ENCODE data around the gene SLAMF6.
"Not testable (repeated sequence)": the region's sequence is repeated elsewhere in the genome, so short reads cannot be mapped to it uniquely, and the experiment has no call there.

SLAMF6 gene

DNA sequence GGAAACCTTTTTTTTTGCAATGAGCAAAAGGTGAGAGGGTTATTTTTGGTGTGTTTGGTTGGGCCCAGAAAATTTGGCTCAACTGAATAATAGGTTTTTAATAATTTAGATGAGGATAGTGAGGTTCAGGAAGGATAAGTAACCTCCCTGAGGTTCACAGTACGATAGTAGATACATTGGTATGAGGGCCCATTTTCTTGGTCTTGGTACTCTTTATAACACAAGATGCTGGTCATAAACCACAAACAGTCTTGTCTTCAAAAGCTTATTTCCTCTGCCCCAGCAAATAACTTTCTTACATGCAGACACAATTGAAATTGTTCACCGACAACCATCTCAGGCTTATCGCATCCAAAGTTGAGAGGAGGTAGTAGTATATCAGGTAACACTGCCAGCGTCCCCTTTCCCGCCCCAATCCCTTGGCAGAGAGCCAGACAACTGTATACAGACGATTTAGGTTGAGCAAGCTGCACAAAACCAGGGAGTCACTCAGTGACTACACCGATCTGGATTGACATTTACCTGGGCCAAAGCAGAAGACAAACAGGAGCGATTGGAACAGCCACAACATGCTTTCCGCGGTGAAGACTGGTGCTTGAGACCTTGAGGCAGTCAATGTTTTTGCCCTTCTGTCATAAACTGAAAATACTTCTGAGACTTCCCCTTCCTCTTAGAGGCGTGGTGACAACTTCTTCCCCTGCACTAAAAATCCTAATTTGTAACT lies at the start of gene SLAMF6:
Gene SLAMF6, minus strand, starts transcription at position 634 of the 724 bp plus-strand sequence. Its CDS starts 63 bp downstream, at position 571.
- DNase-seq (ENCODE audit: low spot score), result no peak

DNA sequence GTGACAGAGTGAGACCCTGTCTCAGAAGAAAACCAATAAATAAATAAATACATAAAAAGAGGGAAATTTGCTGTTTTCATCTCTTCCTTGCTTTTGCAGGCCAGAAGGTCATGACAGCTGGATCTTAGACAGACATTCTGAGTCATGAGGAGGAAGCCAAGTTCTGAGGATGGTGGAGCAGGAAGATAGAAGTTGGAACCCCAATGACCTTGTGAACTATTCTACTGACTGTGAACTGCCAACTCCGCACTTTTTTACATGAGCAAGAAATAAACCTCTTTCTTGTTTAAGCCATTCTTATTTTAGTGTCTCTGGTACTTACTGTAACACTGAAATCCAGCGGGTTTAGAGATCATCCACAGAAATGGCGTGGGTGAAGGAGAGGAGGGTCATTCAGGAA lies 47.8 kb upstream of the SLAMF6 start:
- DNase-seq (ENCODE audit: low spot score), result no peak

DNA sequence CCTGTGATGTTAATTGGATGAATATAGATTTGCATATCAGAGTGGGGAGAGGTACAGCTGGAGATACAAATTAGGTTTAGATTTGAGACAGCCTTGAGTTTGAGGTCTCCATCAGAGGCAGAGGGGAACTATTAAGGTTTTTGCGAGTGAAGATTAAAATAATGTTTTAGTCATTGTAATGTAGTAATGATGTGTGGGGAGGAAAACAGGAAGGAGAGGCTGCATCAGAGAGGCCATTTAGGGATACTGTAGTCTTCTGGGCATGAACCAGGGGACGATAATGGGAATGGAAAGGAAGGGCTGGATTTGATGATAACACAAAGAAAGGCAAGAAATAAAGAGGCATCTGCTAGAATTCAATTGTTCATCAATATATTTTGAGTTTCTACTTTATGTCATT lies 46.8 kb upstream of the SLAMF6 start:
- no peak for DNase-seq (ENCODE audit: low spot score)

GRCh38 chr1:160567858-160568682 lies 45.0 kb upstream of the SLAMF6 start:
- no peak for DNase-seq (ENCODE audit: low spot score)

GRCh38 chr1:160567341-160567740 lies 44.3 kb upstream of the SLAMF6 start:
- DNase-seq (ENCODE audit: low spot score), result no peak

DNA sequence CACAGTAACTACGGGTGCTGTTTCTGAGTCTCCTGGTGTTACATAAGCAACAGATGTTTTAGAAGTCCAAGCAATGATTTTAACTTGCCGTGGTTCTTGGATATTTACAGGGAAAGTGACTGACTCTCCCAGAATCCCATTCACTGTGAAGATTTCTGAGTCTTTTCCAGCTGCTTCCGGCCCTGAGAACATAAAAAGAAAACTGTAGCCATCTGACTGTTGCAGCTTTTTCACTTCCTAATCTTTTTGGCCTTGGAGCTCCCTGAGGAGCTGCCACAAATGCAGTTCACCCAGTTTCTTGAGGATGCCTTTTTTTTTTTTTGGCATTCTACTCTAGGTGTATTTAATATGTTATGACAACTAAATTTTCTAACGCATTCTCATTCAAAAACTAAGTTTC lies 42.5 kb upstream of the SLAMF6 start:
- DNase-seq (ENCODE audit: low spot score), result no peak

- not testable (repeated sequence) for DNase-seq (ENCODE audit: low spot score)
Observed at GRCh38 chr1:160563230-160563629, 40.2 kb upstream of the SLAMF6 start.

- DNase-seq (ENCODE audit: low spot score), result not testable (repeated sequence)
Observed at GRCh38 chr1:160562745-160563144, 39.7 kb upstream of the SLAMF6 start.

GRCh38 chr1:160560806-160561205 lies 37.8 kb upstream of the SLAMF6 start:
- DNase-seq (ENCODE audit: low spot score), result no peak

GRCh38 chr1:160560045-160560705 lies 37.1 kb upstream of the SLAMF6 start:
- no peak for DNase-seq (ENCODE audit: low spot score)

DNA sequence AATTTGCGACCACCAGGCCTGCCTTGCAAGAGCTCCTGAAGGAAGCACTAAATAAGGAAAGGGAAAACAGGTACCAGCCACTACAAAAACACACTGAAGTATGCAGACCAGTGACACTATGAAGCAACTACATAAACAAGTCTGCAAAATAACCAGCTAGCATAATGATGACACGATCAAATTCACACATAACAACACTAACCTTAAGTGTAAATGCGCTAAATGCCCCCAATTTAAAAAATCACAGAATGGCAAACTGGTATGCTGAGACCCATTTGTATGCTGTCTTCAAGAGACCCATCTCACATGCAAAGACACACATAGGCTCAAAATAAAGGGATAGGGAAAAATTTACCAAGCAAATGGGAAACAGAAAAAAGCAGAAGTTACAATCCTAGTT lies 36.4 kb upstream of the SLAMF6 start:
- not testable (repeated sequence) for DNase-seq (ENCODE audit: low spot score)

GRCh38 chr1:160558660-160559380 lies 35.8 kb upstream of the SLAMF6 start:
- DNase-seq (ENCODE audit: low spot score), result no peak

- no peak for DNase-seq (ENCODE audit: low spot score)
Observed at GRCh38 chr1:160553778-160554177, 30.7 kb upstream of the SLAMF6 start.

GRCh38 chr1:160552425-160552824 lies 29.4 kb upstream of the SLAMF6 start:
- DNase-seq (ENCODE audit: low spot score), result no peak

DNA sequence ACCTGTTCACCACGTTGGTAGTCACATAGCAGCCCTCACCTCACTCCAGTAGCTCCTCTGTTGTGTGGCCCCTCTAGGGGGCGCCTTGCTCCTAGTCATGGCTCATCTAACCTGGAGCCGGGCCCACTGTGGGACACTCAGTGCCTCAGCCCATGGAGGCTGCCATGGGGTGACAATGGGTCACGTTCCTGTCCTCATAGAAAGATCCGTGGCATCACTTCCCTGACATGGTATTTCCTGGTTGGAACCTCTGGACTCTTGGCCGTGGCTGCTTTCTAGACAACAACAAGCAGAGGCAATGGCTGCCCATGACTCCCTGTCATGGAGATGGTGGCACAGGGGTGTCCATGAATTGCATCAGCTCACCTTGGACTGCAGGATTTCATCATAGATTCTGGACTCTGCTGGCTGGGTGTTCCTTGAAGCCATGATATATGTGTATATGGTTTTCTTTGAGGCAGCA lies 27.5 kb upstream of the SLAMF6 start:
- no peak for DNase-seq (ENCODE audit: low spot score)

GRCh38 chr1:160549665-160550006 lies 26.6 kb upstream of the SLAMF6 start:
- no peak for DNase-seq (ENCODE audit: low spot score)

DNA sequence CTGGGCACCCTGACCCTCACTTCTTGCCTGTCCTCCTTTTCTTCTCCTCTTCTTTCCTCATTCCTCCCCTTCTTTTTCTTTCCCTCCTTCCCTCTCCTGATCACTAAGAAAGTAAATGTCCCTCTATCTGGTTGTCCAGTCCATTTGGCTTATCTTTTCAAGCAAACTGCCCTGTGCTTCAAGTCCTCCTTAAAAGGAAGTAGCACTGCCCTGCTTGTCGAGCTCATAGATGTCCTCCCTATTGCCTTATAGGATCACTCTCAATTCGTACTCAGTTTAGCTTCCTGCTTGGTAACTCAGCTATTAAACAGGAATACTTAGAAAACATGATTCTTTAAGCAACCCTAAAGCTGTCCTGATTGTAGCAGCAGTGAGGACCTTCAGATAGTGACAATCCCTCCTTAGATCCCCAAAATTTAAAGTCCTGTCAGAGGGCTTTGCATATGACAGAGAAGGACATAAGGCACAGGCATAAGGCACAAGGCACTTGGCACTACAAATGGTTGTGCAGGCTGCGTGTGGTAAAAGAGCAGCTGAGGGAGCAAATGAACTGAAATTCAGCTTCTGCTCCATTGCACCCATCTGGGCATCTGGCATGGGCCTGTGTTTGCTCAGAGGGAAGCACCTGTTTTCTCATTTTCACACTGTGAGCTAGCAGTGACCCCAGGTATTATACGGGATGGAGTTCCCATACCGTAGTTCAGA lies 26.1 kb upstream of the SLAMF6 start:
- DNase-seq (ENCODE audit: low spot score), result no peak

DNA sequence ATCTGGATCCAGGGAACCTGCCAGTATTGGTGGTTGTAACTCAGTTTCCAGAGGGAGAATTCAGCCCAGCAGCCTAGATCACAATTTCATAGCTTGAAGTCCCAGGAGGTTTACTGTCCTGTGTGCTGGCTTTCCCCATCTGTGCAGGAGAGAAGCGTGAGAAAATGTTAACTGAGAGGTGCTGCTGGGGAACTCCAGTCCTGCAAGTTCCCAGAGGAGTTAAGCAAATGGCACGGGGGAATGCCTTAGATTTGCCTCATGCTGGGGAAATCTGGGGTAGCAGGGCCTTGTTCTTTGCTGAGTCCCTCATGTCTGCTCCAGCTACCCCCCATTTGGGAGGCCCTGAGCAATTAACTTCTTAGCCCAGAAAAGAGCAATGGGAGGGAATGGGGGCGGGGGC lies 25.1 kb upstream of the SLAMF6 start:
- DNase-seq (ENCODE audit: low spot score), result no peak

GRCh38 chr1:160547422-160547821 lies 24.4 kb upstream of the SLAMF6 start:
- DNase-seq (ENCODE audit: low spot score), result no peak

DNA sequence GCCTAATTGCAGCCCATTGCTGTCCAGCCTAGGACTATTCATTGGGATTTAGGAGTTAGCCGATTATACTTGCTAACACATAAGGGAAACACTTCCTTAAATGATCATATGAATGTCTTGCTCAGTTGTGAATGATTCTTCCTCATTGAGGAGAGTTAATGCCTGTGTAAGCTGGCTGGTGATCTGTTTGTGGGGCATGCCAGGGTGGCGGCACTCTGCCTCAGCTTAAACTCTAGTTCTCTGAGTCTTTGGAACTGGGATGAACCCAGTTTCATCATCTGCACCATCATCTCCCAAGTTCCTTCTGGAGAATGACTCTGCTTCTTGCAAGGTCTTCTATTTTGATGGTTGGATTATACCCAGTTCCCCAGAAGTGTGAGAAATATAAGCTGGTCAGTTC lies 23.9 kb upstream of the SLAMF6 start:
- no peak for DNase-seq (ENCODE audit: low spot score)

GRCh38 chr1:160544647-160545046 lies 21.6 kb upstream of the SLAMF6 start:
- no peak for DNase-seq (ENCODE audit: low spot score)
